ENCODE data around the gene PPP1R9A.

GRCh38 chr7:94882891-94883290, 24.5 kb upstream of the PPP1R9A start:
- TF ChIP-seq CTCF (IDR thresholded peaks at IDR 0.05; ENCODE audit: low read depth, low read length, poor library complexity, severe bottlenecking), result no peak
- TF ChIP-seq EZH2phosphoT487 (IDR thresholded peaks at IDR 0.05; ENCODE audit: borderline replicate concordance, low read length), result no peak

Measured in DOHH2 (cell line).